ENCODE data around the gene GABRA5.
"Not testable (repeated sequence)": the region's sequence is repeated elsewhere in the genome, so short reads cannot be mapped to it uniquely, and the experiment has no call there.

The GABRA5 gene

GRCh38 chr15:26866298-26867199, at the start of gene GABRA5:
TSS of gene GABRA5 (plus strand) at chr15:26867062. CDS start at chr15:26869249, 2,187 bp downstream.
- DNase-seq, result no peak

GRCh38 chr15:26831191-26831590, 35.7 kb upstream of the GABRA5 start:
- not testable (repeated sequence) for DNase-seq

DNA sequence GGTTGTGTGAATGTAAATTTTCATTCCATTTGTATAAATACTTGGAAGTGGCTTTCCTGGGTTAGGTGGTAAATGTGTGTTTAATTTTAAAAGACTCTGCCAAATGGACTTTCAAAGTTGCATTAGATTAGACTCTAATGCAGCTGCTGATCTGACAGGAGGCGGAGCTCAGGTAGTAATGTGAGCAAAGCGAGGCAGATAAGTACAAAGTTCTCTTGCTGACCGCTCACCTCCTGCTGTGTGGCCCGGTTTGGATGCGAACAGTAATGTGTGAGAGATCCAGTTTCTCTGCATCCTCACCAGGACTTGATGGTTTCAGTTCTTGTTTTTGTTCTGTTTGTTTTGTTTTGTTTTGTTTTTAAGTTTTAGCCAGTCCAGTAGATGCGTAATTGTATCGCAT, 34.9 kb upstream of the GABRA5 start:
- no peak for DNase-seq

DNA sequence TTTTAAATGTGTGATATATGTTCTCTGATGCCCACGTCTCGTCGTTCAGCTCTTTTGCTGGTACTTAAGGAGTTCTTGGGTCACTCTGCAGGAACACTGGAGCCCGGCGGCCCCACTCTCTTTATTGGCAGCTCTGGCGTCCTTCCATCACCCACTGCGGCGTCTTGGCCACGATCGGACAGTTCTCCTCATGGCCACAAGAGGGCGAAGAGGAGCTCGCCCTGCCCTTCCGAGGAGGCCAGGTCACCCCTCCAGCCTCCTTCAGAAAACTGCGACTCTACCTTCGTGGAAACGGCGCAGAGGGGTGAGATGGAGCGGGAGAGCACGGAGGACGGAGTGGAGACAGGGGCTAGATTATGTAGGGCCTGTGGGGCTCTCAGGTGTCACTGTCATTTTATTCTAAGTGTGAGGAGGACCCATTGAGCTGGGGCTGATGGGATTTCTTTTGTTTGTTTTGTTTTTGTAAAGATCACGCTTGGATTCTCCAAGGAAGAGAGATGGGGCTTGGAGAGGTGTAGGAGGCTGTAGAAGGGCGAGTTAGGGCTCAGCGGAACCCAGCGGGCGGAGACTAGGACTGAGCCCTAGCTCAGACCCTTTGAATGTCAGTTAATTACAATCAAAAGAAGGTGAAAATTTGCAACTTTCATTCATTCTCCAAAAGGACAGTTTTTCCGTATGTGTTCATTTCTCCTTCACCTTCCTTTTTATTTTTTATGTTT, 28.0 kb upstream of the GABRA5 start:
- no peak for DNase-seq

- DNase-seq, result no peak
Observed at GRCh38 chr15:26841514-26841913, 25.3 kb upstream of the GABRA5 start.

DNA sequence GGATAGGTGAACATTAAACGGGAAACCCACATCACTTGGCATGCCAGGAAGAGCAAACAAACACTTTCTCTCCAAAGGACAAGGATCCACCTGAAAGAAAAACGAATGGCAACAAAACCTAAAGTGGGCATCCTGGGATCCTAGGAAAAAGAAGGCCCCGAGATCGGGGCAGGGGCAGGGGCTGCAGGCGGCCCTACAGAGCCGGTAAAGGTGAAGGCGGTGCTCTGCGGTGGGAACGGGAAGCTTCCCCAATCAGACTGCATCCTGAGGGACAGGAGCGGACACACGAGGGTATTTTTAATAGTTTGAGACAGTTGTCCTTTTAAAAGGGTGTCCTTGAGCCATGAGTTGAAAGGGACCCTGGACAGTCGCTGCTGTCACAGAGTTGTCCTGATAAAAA, 24.9 kb upstream of the GABRA5 start:
- DNase-seq, result no peak

DNA sequence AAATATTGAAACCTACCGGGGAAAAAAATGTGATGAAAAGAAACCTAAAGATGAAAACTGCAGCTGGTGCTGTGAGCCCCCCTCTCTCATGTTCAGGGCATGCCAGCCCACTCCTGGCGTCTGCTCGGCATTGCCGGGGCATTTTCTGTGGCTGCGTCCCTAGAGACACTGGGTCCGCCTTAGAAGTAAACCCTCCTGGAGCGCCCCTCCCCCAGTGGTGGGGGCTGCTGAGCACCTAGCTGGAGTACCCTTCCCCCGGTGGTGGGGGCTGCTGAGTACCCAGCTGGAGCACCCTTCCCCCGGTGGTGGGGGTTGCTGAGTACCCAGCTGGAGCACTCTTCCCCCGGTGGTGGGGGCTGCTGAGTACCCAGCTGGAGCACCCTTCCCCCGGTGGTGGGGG, 24.5 kb upstream of the GABRA5 start:
- DNase-seq, result no peak

DNA sequence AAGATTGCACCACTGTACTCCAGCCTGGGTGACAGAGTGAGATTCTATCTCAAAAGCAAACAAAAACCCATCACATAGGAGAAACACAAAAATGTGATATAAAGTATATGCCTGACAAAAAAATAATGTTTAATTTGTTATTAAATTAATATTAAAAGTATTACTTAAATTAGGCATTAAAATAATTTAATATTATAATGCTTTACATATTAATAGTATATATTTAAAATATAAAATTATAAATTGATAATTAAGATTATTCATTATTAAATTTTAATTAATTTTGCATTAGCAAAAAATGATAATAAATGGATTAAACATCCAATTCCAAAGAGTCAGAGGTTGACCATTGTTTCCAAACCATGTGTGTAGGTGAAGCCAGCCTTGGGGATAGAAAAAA, 22.0 kb upstream of the GABRA5 start:
- no peak for DNase-seq

GRCh38 chr15:26848498-26848897, 18.4 kb upstream of the GABRA5 start:
- no peak for DNase-seq

DNA sequence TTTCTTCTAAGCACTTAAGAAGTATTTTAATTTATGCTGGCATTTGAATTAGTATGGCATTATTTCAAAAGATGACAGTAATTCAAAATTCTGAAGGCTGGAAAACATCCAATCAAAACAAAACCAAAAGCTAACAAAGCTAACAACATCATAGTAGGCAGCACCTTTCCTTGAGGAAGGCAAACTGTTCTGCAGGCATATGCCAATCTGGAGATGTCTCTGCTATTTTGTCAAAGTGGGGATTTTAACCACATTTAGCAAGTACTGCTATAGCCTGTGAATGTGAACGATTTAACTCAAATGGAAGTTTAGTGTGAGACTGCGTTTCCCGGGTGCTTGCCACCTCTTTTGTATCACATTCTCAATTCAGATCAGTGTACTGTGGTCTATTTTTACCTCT, 16.7 kb upstream of the GABRA5 start:
- no peak for DNase-seq

DNA sequence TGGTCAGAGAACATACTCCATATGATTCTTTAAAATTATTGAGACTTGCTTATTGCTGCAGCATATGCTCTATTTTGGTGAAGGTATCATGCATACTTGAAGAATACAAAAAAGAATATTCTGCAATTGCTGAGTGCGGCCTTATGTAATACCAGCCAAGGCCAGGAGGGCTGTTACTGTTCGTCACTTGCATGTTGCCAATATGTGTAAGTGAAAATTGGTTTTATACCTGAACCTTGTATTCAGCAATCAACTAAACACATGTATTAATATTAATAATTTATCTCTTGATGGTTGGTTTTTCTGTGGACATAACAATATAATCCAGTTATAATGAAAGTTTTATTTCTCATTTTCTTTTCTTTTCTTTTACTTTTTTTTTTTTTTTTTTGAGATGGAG, 13.9 kb upstream of the GABRA5 start:
- DNase-seq, result no peak

GRCh38 chr15:26854435-26854834, 12.4 kb upstream of the GABRA5 start:
- no peak for DNase-seq

DNA sequence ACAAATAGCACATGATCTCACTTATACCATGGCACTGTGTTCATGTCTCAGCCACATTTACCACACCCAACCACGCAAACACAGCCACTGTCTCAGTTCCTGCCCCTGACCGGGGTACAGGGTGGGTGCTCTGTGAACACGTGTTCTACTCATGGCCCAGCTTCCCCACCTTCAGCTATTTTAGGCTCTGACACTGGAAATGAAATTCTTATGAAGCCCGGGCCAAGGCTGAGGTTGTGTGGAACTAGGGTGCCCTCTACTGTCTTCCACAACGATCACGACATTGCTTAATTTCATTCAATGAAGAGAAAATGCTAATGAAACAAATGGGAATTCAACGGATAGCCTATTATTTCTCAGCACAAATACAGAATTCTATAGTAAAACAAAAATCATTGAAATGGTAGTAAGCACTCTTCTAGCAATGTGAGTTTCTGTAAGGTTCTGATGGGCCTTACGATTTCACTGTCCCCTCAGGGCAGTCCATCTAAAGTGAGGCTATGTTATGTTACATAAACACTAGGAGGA, 2.1 kb upstream of the GABRA5 start:
- peak; percentile 22 for DNase-seq

DNA sequence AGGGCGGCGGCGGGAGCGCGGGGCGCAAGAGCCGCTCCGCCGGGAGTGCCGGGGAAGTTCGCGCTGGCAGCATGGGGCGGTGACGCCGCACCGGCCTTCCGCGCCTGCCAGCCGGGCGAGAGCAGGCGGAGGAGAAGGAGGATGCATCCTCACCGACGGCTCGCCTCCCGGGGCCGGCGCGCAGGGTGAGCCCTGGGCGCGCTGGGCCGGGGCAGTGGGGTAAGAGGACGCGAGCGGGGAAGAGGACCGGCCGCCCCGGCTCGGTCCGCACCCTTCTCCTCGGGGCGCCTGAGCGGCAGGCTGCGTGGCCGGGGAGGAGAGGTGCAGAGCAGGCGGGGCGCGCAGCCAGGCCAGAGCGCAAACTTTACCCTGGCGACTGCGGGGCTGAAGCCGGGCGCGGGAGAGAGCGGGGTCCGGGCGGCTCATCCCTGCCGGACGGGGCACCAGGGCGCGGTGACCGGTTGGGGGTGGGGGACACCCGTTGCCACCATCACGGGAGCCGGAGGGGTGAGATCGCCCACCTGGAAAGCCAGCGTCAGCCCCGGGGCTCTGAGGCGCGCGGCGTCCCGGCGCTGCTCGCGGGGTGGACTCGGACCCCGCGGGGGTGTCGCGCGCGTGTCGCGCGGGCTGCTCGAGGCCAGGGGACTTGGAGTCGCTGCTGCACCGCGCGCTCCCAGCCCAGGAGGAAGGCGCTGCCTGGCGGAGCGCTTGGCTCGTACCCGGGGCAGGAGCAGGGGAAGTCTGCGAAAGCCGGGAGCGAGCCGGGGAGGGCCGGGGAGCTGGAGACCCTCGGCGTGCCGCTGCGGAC, 542 bp downstream of the GABRA5 start:
- no peak for DNase-seq

- no peak for DNase-seq
Observed at GRCh38 chr15:26868029-26868685, 1.3 kb downstream of the GABRA5 start.

GRCh38 chr15:26869628-26870027, 2.8 kb downstream of the GABRA5 start:
- DNase-seq, result no peak

GRCh38 chr15:26870346-26870745, 3.5 kb downstream of the GABRA5 start:
- no peak for DNase-seq

DNA sequence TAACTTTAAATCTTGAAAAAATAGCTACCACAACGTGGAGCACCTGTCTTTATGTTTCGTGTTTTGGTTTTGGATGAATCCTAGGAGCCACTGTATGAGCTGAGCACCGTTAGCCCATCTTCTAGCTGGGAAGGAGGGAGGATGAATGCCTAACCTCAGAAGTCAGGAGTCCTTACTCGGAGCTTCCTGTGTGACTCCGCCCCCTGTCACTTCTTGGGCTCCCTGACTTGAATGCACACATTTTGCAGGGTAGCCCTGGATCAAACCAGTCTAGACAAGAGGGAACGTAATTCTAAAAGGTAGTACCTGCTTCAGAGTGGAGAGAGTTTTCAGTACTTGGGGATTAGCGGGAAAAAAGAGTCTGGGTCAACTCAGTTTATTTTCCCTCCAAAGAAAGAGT, 5.3 kb downstream of the GABRA5 start:
- no peak for DNase-seq

GRCh38 chr15:26873846-26874245, 7.0 kb downstream of the GABRA5 start:
- DNase-seq, result no peak

GRCh38 chr15:26874774-26875475, 8.1 kb downstream of the GABRA5 start:
- DNase-seq, result no peak

DNA sequence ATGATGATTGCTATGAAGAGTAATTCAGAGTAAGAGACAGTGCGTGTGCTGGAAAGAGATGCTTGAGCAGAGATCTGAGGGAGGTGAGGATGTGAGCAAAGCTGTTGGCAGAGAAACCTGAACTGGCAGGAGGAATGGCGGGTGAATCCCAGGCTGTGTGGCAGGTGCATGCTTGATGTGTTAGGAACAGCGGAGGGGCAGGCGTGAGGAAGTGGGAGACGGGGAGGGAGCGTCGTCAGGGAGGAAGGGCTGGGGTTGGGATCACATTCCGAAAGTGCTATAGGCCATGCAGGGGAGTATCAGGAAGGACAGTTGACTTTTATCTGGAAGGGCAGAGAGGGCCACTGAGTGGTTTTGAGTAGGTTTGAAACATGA, 8.6 kb downstream of the GABRA5 start:
- no peak for DNase-seq

DNA sequence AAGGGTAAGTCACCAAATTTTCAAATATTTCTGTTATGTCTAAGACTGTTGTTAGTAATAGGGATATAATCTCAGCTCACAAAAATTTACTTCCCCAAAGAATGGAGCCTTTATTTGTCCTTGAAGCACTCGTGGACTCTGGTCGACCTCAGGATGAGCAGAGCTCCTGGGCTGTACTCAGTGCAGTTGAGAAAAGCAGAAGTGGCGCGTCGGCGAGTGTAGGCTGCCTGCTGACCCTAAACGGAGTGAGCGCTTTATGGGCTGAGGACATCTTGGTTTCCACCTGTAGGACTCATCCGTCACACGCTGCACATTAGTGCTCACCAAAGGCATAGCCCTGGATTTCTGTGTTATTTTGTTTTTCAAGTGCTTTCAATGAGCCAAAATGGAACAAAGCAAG, 11.0 kb downstream of the GABRA5 start:
- DNase-seq, result no peak
